Neuronal stem cell (in vitro differentiated cells): ENCODE data around the gene SGK2.
"Not testable (repeated sequence)": the region's sequence is repeated elsewhere in the genome, so short reads cannot be mapped to it uniquely, and the experiment has no call there.

ENCODE experiments used
- DNase-seq: peaks from one replicate; pipeline ENCODE4 v3.0.0-alpha.2; 2013; ENCODE audit warnings: low spot score
- H2AFZ ChIP-seq: one replicate; pipeline ENCODE4 v1.6.1; 2013; ENCODE audit warnings: mild to moderate bottlenecking, low read length, inconsistent platforms
- H2AK5ac ChIP-seq: 2 replicates; pipeline ENCODE4 v1.6.1; 2013; ENCODE audit warnings: low read depth, mild to moderate bottlenecking, inconsistent platforms, low read length, moderate library complexity, mixed read lengths
- H2BK120ac ChIP-seq: 2 replicates; pipeline ENCODE4 v1.6.1; 2013; ENCODE audit warnings: low read depth, mild to moderate bottlenecking, inconsistent platforms, low read length, moderate library complexity, mixed read lengths
- H2BK12ac ChIP-seq: one replicate; pipeline ENCODE4 v1.6.1; 2013; ENCODE audit warnings: low read length, inconsistent platforms
- H2BK15ac ChIP-seq: 2 replicates; pipeline ENCODE4 v1.6.1; 2013; ENCODE audit warnings: mild to moderate bottlenecking, low read length, inconsistent platforms, mixed read lengths
- H2BK5ac ChIP-seq: one replicate; pipeline ENCODE4 v1.6.1; 2013; ENCODE audit warnings: inconsistent platforms, mild to moderate bottlenecking, low read length, moderate library complexity
- H3K14ac ChIP-seq: one replicate; pipeline ENCODE4 v1.6.1; 2013; ENCODE audit warnings: low read length, inconsistent platforms
- H3K18ac ChIP-seq: 2 replicates; pipeline ENCODE4 v1.6.1; 2013; ENCODE audit warnings: low read length, inconsistent platforms
- H3K23ac ChIP-seq: 2 replicates; pipeline ENCODE4 v1.6.1; 2013; ENCODE audit warnings: low read depth, mild to moderate bottlenecking, mixed read lengths, low read length, inconsistent platforms; ENCODE audit not compliant: poor library complexity
- H3K27ac ChIP-seq: replicated peaks from 3 replicates; pipeline ENCODE4 v1.5.1; 2013; ENCODE audit warnings: low read length, inconsistent platforms
- H3K27me3 ChIP-seq, 3 experiments: 2 replicates each; pipeline ENCODE4 v1.6.1; 2013; ENCODE audit warnings: low read length in 3 of 3, mild to moderate bottlenecking in 2 of 3, inconsistent platforms in 1 of 3, low read depth in 1 of 3, mixed read lengths in 1 of 3, moderate library complexity in 1 of 3; ENCODE audit not compliant: control insufficient read depth in 3 of 3, insufficient read depth in 3 of 3
- H3K36me3 ChIP-seq, 2 donors: replicated peaks in 1 of 2; 2 replicates each; pipeline ENCODE4 v1.6.1; 2013; ENCODE audit warnings: low read length in 2 of 2; ENCODE audit not compliant: control insufficient read depth in 2 of 2, insufficient read depth in 2 of 2
- H3K4ac ChIP-seq: 2 replicates; pipeline ENCODE4 v1.6.1; 2013; ENCODE audit warnings: inconsistent platforms, mild to moderate bottlenecking, low read length, moderate library complexity
- H3K4me1 ChIP-seq, 2 donors: 1 replicate in 1 of 2; 2 replicates in 1 of 2; pipeline ENCODE4 v1.6.1; 2013; ENCODE audit warnings: low read length in 2 of 2, low read depth in 1 of 2; ENCODE audit not compliant: control insufficient read depth in 2 of 2, insufficient read depth in 1 of 2
- H3K4me2 ChIP-seq: one replicate; pipeline ENCODE4 v1.6.1; 2013; ENCODE audit warnings: mild to moderate bottlenecking, low read length, inconsistent platforms; ENCODE audit not compliant: insufficient read depth, poor library complexity, severe bottlenecking
- H3K4me3 ChIP-seq, 2 donors: 2 replicates each; pipeline ENCODE4 v1.5.1; 2013; ENCODE audit warnings: low read length in 2 of 2, mild to moderate bottlenecking in 2 of 2, inconsistent platforms in 1 of 2, moderate library complexity in 1 of 2
- H3K79me1 ChIP-seq: one replicate; pipeline ENCODE4 v1.6.1; 2013; ENCODE audit warnings: low read depth, mild to moderate bottlenecking, inconsistent platforms, low read length, moderate library complexity
- H3K9ac ChIP-seq: one replicate; pipeline ENCODE4 v1.6.1; 2013; ENCODE audit warnings: mild to moderate bottlenecking, low read depth, low read length, inconsistent platforms; ENCODE audit not compliant: poor library complexity
- H3K9me3 ChIP-seq, 2 donors: replicated peaks in 1 of 2; 2 replicates each; pipeline versions ENCODE3 to v1.6.1; 2013; ENCODE audit warnings: low read length in 2 of 2, mild to moderate bottlenecking in 2 of 2, inconsistent platforms in 1 of 2, low read depth in 1 of 2, mixed read lengths in 1 of 2, moderate library complexity in 1 of 2; ENCODE audit not compliant: control insufficient read depth in 2 of 2, insufficient read depth in 1 of 2
- H4K8ac ChIP-seq: one replicate; pipeline ENCODE4 v1.6.1; 2013; ENCODE audit warnings: low read depth, mild to moderate bottlenecking, inconsistent platforms, low read length, moderate library complexity
- H4K91ac ChIP-seq: one replicate; pipeline ENCODE4 v1.6.1; 2013; ENCODE audit warnings: low read length, low read depth, mild to moderate bottlenecking, inconsistent platforms; ENCODE audit not compliant: poor library complexity
- WGBS, 2 donors: extraction: QIAGEN DNeasy Blood & Tissue Kit; methylation state at CpG; one replicate each; pipeline ENCODE4 v1.1.7; 2013; ENCODE audit warnings: missing lambda C conversion rate in 2 of 2, mixed read lengths in 1 of 2; ENCODE audit not compliant: insufficient read length in 2 of 2, insufficient replicate concordance in 1 of 2; ENCODE audit errors: extremely low coverage in 2 of 2; 5-methylcytosine and 5-hydroxymethylcytosine counted together

SGK2 gene

DNA sequence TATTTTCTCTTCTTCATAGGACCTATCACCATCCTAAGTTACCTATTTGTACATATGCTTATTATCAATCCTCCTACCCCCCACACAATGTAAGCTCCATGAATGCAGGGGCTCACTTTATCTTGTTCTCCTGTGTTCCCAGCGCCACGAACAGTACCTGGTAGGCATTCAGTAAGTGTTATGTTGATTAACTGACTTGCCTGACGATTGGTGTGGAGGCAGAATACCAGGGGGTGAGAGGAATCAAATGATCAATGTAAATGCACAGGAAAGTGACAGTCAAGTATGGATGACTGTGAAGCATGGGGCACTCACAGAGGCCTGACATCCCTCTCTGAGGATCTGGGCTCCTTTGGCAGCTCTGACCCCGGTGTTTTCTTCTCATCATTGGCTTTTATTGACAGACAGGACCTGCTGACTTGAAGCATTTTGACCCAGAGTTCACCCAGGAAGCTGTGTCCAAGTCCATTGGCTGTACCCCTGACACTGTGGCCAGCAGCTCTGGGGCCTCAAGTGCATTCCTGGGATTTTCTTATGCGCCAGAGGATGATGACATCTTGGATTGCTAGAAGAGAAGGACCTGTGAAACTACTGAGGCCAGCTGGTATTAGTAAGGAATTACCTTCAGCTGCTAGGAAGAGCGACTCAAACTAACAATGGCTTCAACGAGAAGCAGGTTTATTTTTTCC is 25.8 kb downstream of the SGK2 start:
- no peak overlapping the region for H2BK15ac ChIP-seq
- no peak overlapping the region for H4K91ac ChIP-seq
- no peak overlapping the region for H3K23ac ChIP-seq
- H3K4me1 ChIP-seq: no peaks in the 10 kb centered on the region
- no peak overlapping the region for H3K4me2 ChIP-seq
- H4K8ac ChIP-seq: no peak overlapping the region
- H3K4me3 ChIP-seq: no peak overlapping the region
- no peak overlapping the region for H3K9ac ChIP-seq
- H3K36me3 ChIP-seq: no peaks in the 10 kb centered on the region
- H2AFZ ChIP-seq: peak overlapping the region; percentile 28
- H3K9me3 ChIP-seq: no peaks in the 10 kb centered on the region
- WGBS, 2 donors: no CpG with 5 or more reads among the region's 7 CpGs
- no peak overlapping the region for H3K18ac ChIP-seq
- H3K27ac ChIP-seq: no peak overlapping the region
- H3K79me1 ChIP-seq: no peaks in the 10 kb centered on the region
- no peak overlapping the region for H3K4ac ChIP-seq
- H3K27me3 ChIP-seq: peaks cover 0 to 4% (median 0%) of the 10 kb centered on the region in 3 experiments
- no peak for DNase-seq
- no peak overlapping the region for H2BK120ac ChIP-seq
- no peak overlapping the region for H2AK5ac ChIP-seq
- H2BK5ac ChIP-seq: no peak overlapping the region
- H3K14ac ChIP-seq: no peak overlapping the region
- H2BK12ac ChIP-seq: no peak overlapping the region

DNA sequence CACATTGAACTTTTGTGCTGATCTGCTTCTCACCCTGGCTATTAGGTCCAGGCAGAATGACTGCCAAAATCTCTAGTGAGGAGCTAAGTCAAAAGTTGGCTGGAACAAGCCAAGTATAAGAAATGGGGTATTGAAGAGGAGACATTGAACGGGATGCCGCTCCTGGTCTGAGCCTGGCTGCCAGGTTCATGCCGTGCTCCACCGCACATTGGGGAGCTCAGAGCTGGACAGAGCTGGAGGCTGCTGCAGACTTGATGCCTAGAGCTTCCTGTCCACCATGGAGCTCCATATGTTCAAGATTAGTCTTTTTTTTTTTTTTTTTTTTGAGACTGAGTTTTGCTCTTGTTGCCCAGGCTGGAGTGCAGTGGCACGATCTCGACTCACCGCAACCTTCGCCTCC is 27.8 kb downstream of the SGK2 start:
- H2BK15ac ChIP-seq: no peak overlapping the region
- no peak overlapping the region for H3K9ac ChIP-seq
- no peak overlapping the region for H2AK5ac ChIP-seq
- no peak overlapping the region for H2BK120ac ChIP-seq
- H3K27me3 ChIP-seq: peaks cover 0 to 4% (median 0%) of the 10 kb centered on the region in 3 experiments
- peaks cover 2 to 4% of the 10 kb centered on the region in 2 donors for H3K4me1 ChIP-seq
- no peak overlapping the region for H3K27ac ChIP-seq
- no peak overlapping the region for H3K4me2 ChIP-seq
- H3K23ac ChIP-seq: no peak overlapping the region
- H2BK5ac ChIP-seq: no peak overlapping the region
- no CpG with 5 or more reads among the region's 8 CpGs for WGBS, 2 donors
- DNase-seq: no peak
- H2BK12ac ChIP-seq: no peak overlapping the region
- H4K8ac ChIP-seq: no peak overlapping the region
- no peak overlapping the region for H4K91ac ChIP-seq
- H2AFZ ChIP-seq: no peak overlapping the region
- H3K14ac ChIP-seq: no peak overlapping the region
- H3K79me1 ChIP-seq: no peaks in the 10 kb centered on the region
- no peaks in the 10 kb centered on the region for H3K9me3 ChIP-seq
- no peak overlapping the region for H3K4me3 ChIP-seq
- H3K4ac ChIP-seq: no peak overlapping the region
- no peak overlapping the region for H3K18ac ChIP-seq
- no peaks in the 10 kb centered on the region for H3K36me3 ChIP-seq

DNA sequence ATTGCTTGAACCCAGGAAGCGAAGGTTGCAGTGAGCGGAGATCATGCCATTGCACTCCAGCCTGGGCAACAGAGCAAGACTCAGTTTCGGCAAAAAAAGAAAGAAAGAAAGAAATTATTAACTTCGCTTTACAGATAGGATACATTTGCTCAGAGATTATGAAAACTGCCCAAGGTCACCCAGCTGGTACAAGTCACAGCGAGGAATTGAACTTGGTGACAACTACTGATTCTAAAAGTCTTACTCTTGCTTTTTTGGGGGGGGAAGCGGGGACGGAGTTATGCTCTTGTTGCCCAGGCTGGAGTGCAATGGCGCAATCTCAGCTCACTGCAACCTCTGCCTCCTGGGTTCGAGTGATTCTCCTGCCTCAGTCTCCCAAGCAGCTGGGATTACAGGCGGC is 29.7 kb downstream of the SGK2 start:
- not testable (repeated sequence) for H2AK5ac ChIP-seq, H3K4me1 ChIP-seq, H3K18ac ChIP-seq, H3K27ac ChIP-seq, H3K14ac ChIP-seq, H3K27me3 ChIP-seq, H3K4ac ChIP-seq, H3K4me2 ChIP-seq, H3K4me3 ChIP-seq, H2BK12ac ChIP-seq, H3K9me3 ChIP-seq, H2BK15ac ChIP-seq, H3K9ac ChIP-seq, H2AFZ ChIP-seq, H2BK120ac ChIP-seq, H3K79me1 ChIP-seq, H2BK5ac ChIP-seq, H3K36me3 ChIP-seq, DNase-seq, H4K91ac ChIP-seq, H3K23ac ChIP-seq, H4K8ac ChIP-seq
- WGBS, 2 donors: no CpG with 5 or more reads among the region's 10 CpGs

DNA sequence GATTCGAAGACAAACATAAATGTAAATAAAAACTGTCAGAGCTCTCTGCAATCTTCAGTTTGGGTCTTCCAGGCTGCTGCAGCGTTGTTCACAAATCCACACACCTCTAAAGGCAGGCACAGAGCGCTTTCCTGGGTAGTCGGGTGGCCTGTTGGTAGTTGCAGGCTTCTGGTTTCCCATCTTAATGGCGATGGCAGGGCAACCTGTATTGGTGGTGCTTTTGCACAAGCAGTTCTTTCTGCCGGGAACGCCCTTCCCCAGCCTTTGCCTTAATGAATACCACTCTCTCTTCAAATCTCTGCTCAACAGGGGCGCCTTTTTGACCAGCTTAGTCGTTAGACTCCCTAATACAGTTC is 31.2 kb downstream of the SGK2 start:
- Histone ChIP-seq H2BK12ac (no peak overlapping the region), H3K23ac (no peak overlapping the region), H4K8ac (no peak overlapping the region), H3K4me3 (peak overlapping the region; percentile 74 to 83), H3K4me2 (peak overlapping the region; percentile 64), H3K18ac (peak overlapping the region; percentile 84), H4K91ac (no peak overlapping the region), H3K9ac (no peak overlapping the region), H3K79me1 (no peaks in the 10 kb centered on the region), H3K27me3 (peaks cover 0 to 4% (median 0%) of the 10 kb centered on the region in 3 experiments), H2AK5ac (no peak overlapping the region), H3K4ac (no peak overlapping the region), H2AFZ (peak overlapping the region; percentile 95), H2BK15ac (no peak overlapping the region), H3K36me3 (peaks cover 2 to 9% of the 10 kb centered on the region in 2 donors), H3K27ac (peak overlapping the region; percentile 40), H2BK120ac (no peak overlapping the region), H3K4me1 (peaks cover 3 to 4% of the 10 kb centered on the region in 2 donors), H3K14ac (no peak overlapping the region), H2BK5ac (no peak overlapping the region), H3K9me3 (no peaks in the 10 kb centered on the region)
- no peak for DNase-seq
- no CpG with 5 or more reads among the region's 9 CpGs for WGBS, 2 donors
